ENCODE data around the gene IL1B.
"Not testable (repeated sequence)": the region's sequence is repeated elsewhere in the genome, so short reads cannot be mapped to it uniquely, and the experiment has no call there.

Gene IL1B

DNA sequence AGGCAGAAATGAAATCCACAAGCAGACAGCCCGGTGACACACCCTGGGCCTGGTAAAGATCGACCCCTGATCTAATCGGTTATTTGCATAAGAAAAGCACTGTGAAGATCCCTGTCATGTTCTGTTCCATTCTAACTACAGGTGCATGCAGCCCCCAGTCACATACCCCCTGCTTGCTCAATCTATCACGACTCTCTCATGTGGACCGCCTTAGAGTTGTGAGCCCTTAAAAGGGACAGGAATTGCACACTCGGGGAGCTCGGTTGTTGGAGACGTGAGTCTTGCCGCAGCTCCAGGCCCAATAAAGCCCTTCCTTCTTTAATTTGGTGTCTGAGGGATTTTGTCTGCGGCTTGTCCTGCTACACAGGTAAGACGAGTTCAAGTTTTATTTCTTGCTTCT lies 13.4 kb upstream of the IL1B start:
- no peak for DNase-seq

DNA sequence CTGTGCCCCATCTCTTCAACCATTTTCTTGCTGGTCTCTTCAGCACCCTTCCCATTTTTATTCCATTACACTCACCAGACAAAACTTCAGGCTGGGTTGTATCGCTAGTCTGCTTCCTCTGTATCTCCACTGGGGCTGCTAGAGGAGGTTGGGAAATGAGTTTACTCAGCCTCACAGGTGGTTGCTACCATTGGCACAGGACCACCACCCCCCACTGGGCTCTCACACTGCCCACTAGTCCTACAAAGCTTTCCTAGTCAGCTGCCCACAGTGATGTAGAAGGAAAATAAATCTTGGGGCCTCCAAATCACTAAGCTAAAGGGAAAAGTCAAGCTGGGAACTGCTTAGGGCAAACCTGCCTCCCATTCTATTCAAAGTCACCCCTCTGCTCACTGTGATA lies 12.3 kb upstream of the IL1B start:
- no peak for DNase-seq

DNA sequence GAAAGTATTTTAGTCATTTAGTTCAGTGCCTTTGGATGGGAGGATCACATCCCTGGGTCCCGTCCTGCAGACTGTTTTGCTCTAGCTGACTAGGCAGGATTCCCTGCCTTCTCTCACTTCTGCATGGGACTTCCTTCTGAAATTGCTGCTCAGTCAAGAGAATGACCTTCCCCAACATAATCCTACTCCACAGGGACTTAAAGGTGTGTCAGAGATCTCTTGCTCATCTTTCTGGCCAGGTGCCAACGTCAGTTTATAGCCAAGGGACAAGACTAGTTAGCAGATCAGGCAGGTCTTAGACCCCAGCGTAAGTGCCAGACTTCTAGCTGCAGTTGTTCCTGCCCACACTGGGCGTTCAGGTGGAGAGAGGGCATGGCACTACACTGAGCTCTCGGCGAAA lies 9.5 kb upstream of the IL1B start:
- no peak for DNase-seq

DNA sequence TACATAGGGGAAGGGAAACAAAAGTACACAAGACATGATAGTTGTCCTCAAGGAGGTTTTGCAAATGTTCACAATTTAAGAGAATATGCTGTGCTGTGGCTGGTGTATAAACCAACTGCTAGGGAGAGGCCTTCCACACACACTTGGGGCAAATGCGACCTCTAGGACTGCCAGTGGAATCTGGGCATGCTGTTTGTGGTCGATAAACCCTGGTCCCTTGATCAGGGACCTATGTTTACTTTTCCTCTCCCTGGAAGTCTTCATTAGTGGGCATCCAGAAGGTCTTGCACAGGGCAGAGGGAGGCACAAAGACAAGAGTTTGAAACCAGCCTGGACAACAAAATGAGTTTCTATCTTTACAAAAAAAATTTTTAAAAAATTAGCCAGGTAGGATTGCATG lies 7.3 kb upstream of the IL1B start:
- DNase-seq: no peak

DNA sequence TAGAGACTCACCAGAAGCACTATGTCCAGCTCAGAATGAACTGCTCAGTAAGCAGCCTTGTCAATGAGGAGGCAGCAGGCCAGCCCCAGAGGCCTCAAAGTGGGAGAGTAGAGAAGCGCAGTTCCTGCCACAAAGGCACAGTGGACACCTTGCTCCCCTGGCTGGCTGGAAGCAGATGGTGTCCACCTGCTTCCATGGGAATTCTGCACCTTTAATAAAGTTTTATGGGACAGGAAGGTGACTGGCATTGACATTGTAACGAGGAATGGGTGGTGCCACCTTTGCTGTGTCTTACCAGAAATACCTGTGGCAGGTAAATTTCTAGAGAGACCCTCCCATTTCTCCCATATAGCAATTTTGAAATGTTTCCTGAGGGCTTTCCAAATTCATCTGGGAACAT lies 6.7 kb upstream of the IL1B start:
- DNase-seq: no peak

DNA sequence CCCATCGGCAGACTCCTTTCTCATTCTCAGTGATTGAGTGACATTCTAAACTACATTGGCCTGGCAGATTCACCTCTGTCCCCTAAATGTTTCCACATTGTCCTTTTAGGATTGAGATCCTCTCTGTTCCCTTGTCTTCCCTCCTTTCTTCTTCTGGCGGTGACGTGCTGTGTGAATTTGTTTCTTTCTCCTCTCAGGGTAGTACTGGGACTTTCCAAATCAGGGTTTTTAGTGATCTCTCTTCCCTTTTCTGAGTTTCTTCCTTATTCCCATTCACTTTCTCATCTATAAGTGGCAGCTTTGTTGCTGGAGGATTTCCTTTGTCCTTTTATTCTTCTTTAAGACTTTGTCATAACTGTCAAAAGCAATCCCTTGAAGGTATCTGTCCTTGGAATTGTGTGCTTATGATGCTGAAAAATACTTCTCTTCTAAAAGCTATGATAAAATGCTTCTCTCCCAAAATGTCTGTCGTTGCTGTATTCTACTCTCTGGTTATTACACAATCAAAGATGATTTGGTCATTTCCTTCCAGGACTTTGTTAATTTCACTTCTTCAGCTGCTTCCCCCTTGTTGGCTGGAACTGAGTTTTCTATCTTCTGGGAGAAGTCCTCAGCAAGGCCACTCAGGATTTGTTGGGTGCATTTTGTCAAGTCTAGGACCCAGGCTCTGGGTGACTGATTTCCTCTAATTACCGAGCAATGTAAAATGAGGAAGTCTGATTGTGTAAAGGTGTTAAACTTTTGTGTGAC lies 4.9 kb upstream of the IL1B start:
- DNase-seq: no peak

GRCh38 chr2:112840068-112840445 lies 3.5 kb upstream of the IL1B start:
- no peak for DNase-seq

GRCh38 chr2:112839407-112840067 lies 3.0 kb upstream of the IL1B start:
- DNase-seq: no peak

DNA sequence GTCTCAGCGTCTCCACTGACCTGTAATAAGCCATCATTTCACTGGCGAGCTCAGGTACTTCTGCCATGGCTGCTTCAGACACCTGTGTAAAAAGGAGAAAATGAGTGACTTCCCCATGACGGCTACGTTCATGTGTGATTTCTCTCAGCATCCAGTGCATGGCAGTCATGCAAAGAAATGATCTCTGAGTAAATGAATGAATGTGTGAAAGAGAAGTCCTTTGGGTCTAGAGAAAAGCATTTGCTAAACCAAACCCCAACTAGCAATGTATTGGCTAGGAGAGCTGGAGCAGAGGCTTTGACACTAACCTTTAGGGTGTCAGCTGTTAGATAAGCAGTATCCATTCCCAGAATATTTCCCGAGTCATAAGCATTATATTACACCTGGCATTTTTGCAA lies 417 bp downstream of the IL1B start:
- no peak for DNase-seq

DNA sequence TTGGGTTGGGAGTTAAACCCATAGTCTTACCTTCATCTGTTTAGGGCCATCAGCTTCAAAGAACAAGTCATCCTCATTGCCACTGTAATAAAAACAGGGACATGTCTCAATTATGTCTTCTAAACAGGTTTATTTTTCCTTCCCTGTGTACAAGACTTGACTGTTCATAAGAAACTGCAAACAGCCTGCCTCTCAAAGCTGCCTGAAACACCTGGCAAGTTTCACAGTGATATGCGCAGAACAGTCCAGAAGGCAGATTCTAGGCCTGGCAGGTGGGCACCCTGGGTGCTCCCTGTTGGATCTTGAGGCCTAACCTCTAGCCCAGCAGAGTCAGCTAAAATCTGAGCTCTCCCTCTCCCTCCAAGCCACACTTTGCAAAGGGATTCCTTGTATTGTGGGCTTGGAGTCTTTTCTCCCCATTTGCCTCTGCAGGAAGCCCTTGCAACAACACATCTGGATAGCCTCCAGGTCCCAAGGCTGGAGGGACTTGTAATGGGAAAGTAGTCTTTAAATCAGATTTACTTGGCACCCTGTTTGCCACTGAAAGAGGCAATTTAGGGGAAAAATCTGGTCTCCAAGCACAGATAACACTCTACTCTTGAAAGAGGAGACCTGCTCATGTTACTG lies 930 bp downstream of the IL1B start:
- DNase-seq: no peak

GRCh38 chr2:112835061-112835501 lies 1.5 kb downstream of the IL1B start:
- no peak for DNase-seq

DNA sequence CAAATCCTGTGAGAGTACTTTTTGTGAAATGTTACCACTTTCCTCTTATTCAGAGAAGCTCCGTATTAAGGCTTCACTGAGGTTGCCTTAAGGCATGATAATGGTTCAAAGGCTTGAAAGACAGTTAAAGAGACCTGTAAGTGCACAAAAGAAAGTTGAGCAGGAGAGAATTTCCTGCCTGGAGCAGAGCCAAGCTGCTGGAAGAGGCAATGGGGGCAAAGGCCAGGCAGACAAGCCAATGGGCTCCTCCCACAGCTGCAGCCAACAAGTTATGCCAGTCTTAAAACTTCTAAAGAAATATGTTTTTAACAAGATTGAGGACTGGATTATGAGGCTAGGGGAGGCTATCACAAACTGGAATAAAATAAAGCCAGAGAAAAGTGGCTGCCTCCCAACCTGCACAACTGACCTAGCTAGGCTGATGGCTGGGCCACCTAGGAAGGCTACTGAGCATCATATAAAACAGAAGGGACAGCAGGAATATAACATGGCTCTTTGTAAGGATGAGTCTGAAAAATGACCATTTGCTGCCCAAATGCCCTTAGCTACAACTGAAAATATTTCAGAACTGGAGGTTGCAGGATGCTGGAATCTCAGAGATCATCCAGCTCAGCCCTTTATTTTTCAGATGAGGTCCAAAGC lies 2.1 kb downstream of the IL1B start:
- no peak for DNase-seq

- DNase-seq: no peak
Measured at GRCh38 chr2:112833976-112834375, 2.6 kb downstream of the IL1B start.

GRCh38 chr2:112833639-112833931 lies 3.0 kb downstream of the IL1B start:
- DNase-seq: not testable (repeated sequence)

- DNase-seq: no peak
Measured at GRCh38 chr2:112832841-112833638, 3.5 kb downstream of the IL1B start.

- DNase-seq: no peak
Measured at GRCh38 chr2:112831946-112832840, 4.4 kb downstream of the IL1B start.

GRCh38 chr2:112831513-112831845 lies 5.1 kb downstream of the IL1B start:
- no peak for DNase-seq

DNA sequence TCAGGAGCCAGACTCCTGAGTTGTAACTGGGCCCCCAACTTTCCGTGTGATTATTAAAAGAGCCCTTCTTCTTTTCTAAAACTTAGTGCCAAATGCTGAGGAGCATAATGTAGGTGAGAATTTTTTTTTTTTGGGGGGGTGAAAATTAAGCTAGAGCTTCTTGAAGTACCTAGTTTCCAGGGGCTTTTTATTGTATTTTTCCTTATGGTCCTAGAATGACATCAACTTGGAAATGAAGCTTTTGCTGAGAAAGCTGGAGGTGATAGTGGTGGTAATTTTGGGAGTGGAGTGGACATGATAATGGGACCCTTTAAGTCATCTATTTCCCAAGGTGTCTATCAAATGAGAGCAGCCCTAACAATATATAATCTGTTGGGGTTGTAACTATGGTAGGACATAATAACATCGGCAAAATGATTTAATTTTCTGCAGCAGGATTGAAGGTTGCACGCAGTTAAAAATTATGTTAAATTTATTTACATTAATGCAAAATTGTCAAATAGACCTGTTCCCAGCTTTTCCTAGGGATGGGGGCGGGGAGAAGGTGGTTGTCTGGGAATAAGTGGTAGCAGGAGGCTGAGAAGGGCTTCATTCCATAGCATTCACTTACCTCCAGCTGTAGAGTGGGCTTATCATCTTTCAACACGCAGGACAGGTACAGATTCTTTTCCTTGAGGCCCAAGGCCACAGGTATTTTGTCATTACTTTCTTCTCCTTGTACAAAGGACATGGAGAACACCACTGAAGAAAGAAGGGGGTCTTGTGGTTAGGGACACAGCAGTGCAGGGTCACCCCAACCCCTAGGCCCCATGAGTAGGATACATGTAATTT lies 5.7 kb downstream of the IL1B start:
- DNase-seq: no peak

- no peak for DNase-seq
Measured at GRCh38 chr2:112829961-112830681, 6.5 kb downstream of the IL1B start.

All from right hindlimb (tissue), 1 donor.